GM12878 (cell line): ENCODE measurements around the gene TRPM5. TPM values are rescaled to one million over a fixed set of nuclear protein-coding genes. Genes with fewer than 3 reads are reported as not detected.

Experiments used
- ATAC-seq: fragments of 200-7000 bp; cut with Tn5 transposase; 3 replicates; pipeline ENCODE4 v1.9.1; 2020; ENCODE audit warnings: mild to moderate bottlenecking, moderate library complexity
- BruUV-seq: library from RNA; stranded (reverse); fragments of 400-500 nt; replicated peaks from 2 replicates; lab custom pipeline; 2021; lab: Mats Ljungman, UMichigan
- CTCF ChIA-PET: fragments of 300-600 bp; sonication (Branson Sonifier 250); formaldehyde crosslinking; extraction: SDS; loops from one replicate; lab custom pipeline; 2021; ENCODE audit warnings: inconsistent platforms; lab: Yijun Ruan, JAX
- POLR2A ChIA-PET: fragments of 350-600 bp; formaldehyde crosslinking; extraction: SDS; loops from one replicate; lab custom pipeline; 2021; ENCODE audit warnings: inconsistent platforms; lab: Charles Lee
- RAD21 ChIA-PET: fragments of 300-600 bp; sonication (Branson Sonifier 250); formaldehyde crosslinking; loops from one replicate; lab custom pipeline; 2023; ENCODE audit warnings: antibody characterized with exemption; ENCODE audit not compliant: unreplicated experiment; lab: Charles Lee
- SMC1A ChIA-PET: fragments of 300-600 bp; sonication (Branson Sonifier 250); formaldehyde crosslinking; loops from one replicate; lab custom pipeline; 2023; ENCODE audit not compliant: unreplicated experiment, uncharacterized antibody; lab: Charles Lee
- DNase-seq: peaks from one replicate; pipeline ENCODE4 v3.0.0-alpha.2; 2011; ENCODE audit warnings: low read depth, low spot score
- FAIRE-seq: peaks from 3 replicates; lab custom pipeline; 2011; peaks lifted over from hg19 to GRCh38; lab: Jason Lieb, UNC
- H2AFZ ChIP-seq: 2 replicates; pipeline ENCODE4 v1.6.0; 2011; ENCODE audit warnings: low read depth, low read length, control low read depth; ENCODE audit not compliant: control insufficient read depth
- H3K27ac ChIP-seq: 2 replicates; pipeline ENCODE4 v1.5.1; 2011; ENCODE audit warnings: control low read depth; ENCODE audit not compliant: control insufficient read depth, insufficient read depth
- H3K27me3 ChIP-seq, 2 experiments: replicated peaks in 1 of 2; 2 replicates each; pipeline versions ENCODE4 v1.6.0 to v1.6.1; 2011; ENCODE audit warnings: low read length in 1 of 2; ENCODE audit not compliant: control insufficient read depth in 2 of 2, insufficient read depth in 2 of 2
- H3K36me3 ChIP-seq, 2 experiments: 2 replicates each; pipeline ENCODE4 v1.5.1; 2011; ENCODE audit warnings: low read length in 1 of 2; ENCODE audit not compliant: control insufficient read depth in 2 of 2, insufficient read depth in 2 of 2
- H3K4me1 ChIP-seq: 2 replicates; pipeline ENCODE4 v1.6.1; 2011; ENCODE audit warnings: mild to moderate bottlenecking, low read length, moderate library complexity, mixed read lengths; ENCODE audit not compliant: control insufficient read depth, insufficient read depth
- H3K4me2 ChIP-seq: 2 replicates; pipeline ENCODE4 v1.6.0; 2011; ENCODE audit warnings: control low read depth; ENCODE audit not compliant: control insufficient read depth, insufficient read depth
- H3K4me3 ChIP-seq: fragments of 200-600 bp; sonication (generic); 2 replicates; pipeline ENCODE4 v1.5.1; 2016
- H3K79me2 ChIP-seq: 2 replicates; pipeline ENCODE4 v1.6.0; 2011; ENCODE audit warnings: low read length; ENCODE audit not compliant: control insufficient read depth, insufficient read depth
- H3K9ac ChIP-seq: 2 replicates; pipeline ENCODE4 v1.8.0; 2011; ENCODE audit warnings: low read length, control low read depth, mixed read lengths; ENCODE audit not compliant: control insufficient read depth, insufficient read depth
- H3K9me3 ChIP-seq: replicated peaks from 3 replicates; pipeline ENCODE4 v1.5.1; 2011; ENCODE audit warnings: mild to moderate bottlenecking, low read length; ENCODE audit not compliant: control insufficient read depth, insufficient read depth
- H4K20me1 ChIP-seq: 2 replicates; pipeline ENCODE4 v1.6.0; 2011; ENCODE audit not compliant: control insufficient read depth, insufficient read depth
- IRF3 ChIP-seq: fragments of 450-650 bp; IDR thresholded peaks from 2 replicates; pipeline ENCODE4 v1.6.1; 2014; ENCODE audit warnings: mild to moderate bottlenecking
- IRF4 ChIP-seq: IDR thresholded peaks from 2 replicates; pipeline ENCODE4 v1.6.1; 2011; ENCODE audit warnings: low read depth, low read length
- KAT2A ChIP-seq: conservative IDR thresholded peaks from 2 replicates; pipeline ENCODE4 v1.6.1; 2011; ENCODE audit warnings: low read depth, low read length; ENCODE audit not compliant: control insufficient read depth
- NFYB ChIP-seq: IDR thresholded peaks from 2 replicates; pipeline ENCODE4 v1.6.1; 2011; ENCODE audit warnings: low read depth, mild to moderate bottlenecking, low read length, improper control_type of control experiment, moderate library complexity; ENCODE audit not compliant: insufficient read depth
- NR2F1 ChIP-seq: fragments of 450-650 bp; conservative IDR thresholded peaks from 2 replicates; pipeline ENCODE4 v1.6.1; 2017; ENCODE audit warnings: mild to moderate bottlenecking
- SMARCA5 ChIP-seq: fragments of 450-650 bp; IDR thresholded peaks from 2 replicates; pipeline ENCODE4 v1.6.1; 2017; ENCODE audit warnings: mild to moderate bottlenecking
- STAT3 ChIP-seq: IDR thresholded peaks from 2 replicates; pipeline ENCODE4 v1.6.1; 2011; ENCODE audit warnings: low read depth, low read length, improper control_type of control experiment
- ZNF207 ChIP-seq: fragments of 450-650 bp; IDR thresholded peaks from 2 replicates; pipeline ENCODE4 v1.6.1; 2014; ENCODE audit warnings: antibody characterized with exemption, mild to moderate bottlenecking, borderline replicate concordance
- WGBS: methylation state at CpG from one replicate; pipeline ENCODE4 v1.1.6; 2016; ENCODE audit warnings: low lambda C conversion rate; ENCODE audit not compliant: insufficient replicate concordance, insufficient coverage; ENCODE audit errors: missing lambda C conversion rate; 5-methylcytosine and 5-hydroxymethylcytosine counted together
- in situ Hi-C: fragments of 300-500 bp; cut with MboI; formaldehyde crosslinking; loops from 9 replicates; pipeline ENCODE4 v1.14.3; 2018; ENCODE audit warnings: mixed read lengths
- intact Hi-C: fragments of 100-400 bp; cut with micrococcal nuclease; formaldehyde crosslinking; loops from one replicate; pipeline ENCODE4 v1.14.2; 2022; ENCODE audit not compliant: unreplicated experiment
- polyA plus RNA-seq, 11 experiments: library from polyadenylated mRNA; depleted of rRNA in 4 of 11; unstranded in 6 of 11; stranded (reverse) in 5 of 11; fragments of >200 nt; fragmentation: Nextera tagmentation in 4 of 11; fragmentation: Illumina TruSeq in 1 of 11; extraction: Ambion mirVana in 4 of 11; extraction: Trizol in 1 of 11; gene quantifications; 1 replicate in 1 of 11; 2 replicates in 10 of 11; pipeline versions ENCODE4 v1.2.1 to v1.2.3, GENCODE V29; 2011 to 2016; ENCODE audit warnings: inconsistent platforms in 2 of 11, missing spikeins in 2 of 11, low read depth in 1 of 11
- total RNA-seq, 4 experiments: library from RNA; depleted of rRNA in 3 of 4; stranded (reverse); fragments of >200 nt in 3 of 4; fragmentation: Illumina TruSeq in 1 of 4; extraction: Trizol in 1 of 4; gene quantifications; 2 replicates each; pipeline versions ENCODE4 v1.2.1 to v1.2.3, GENCODE V29; 2013 to 2021
- TF ChIP-seq, protein P1 (sequence below): IDR thresholded peaks from 2 replicates; pipeline ENCODE4 v1.6.1; 2012; ENCODE audit warnings: improper control_type of control experiment, low read depth, low read length; ENCODE audit not compliant: insufficient replicate concordance

Gene TRPM5
- total and polyA plus RNA-seq, 10 of the 15 experiments (the other 5 are each of a cell fraction or from before 2014, with no cell fraction given), result not detected

- FAIRE-seq (no peak), ATAC-seq (no peak)
- Histone ChIP-seq H2AFZ (no peak overlapping the region), H3K4me3 (no peak overlapping the region), H3K79me2 (no peaks in the 10 kb centered on the region), H3K4me1 (peaks cover 3% of the 10 kb centered on the region; the same call in 1 of the 2 replicates), H3K27ac (no peak overlapping the region), H3K9me3 (no peaks in the 10 kb centered on the region), H4K20me1 (no peaks in the 10 kb centered on the region), H3K27me3 (no peaks in the 10 kb centered on the region; a peak in 1 of 4 replicates)
- in situ Hi-C loops, result no loop called here
- SMC1A ChIA-PET, result no interaction called here
- WGBS, result 56% methylated on average over 14 of the region's 14 CpGs
- intact Hi-C loops, result no loop called here
- CTCF ChIA-PET, result no interaction called here
- POLR2A ChIA-PET, result no interaction called here
- TF ChIP-seq NR2F1 (no peak), IRF4 (no peak), NFYB (no peak), ZNF207 (no peak), SMARCA5 (no peak), KAT2A (no peak), STAT3 (no peak)
- TF ChIP-seq, all 136 proteins: peak for 0
- no peak overlapping the region for H3K9ac ChIP-seq
- no peak for DNase-seq
- H3K36me3 ChIP-seq, result no peaks in the 10 kb centered on the region
- RAD21 ChIA-PET, result no interaction called here
- H3K4me2 ChIP-seq, result no peak overlapping the region
- BruUV-seq, result no TSS peak
Observed at GRCh38 chr11:2461956-2462542, 17.7 kb upstream of the TRPM5 start.

DNA sequence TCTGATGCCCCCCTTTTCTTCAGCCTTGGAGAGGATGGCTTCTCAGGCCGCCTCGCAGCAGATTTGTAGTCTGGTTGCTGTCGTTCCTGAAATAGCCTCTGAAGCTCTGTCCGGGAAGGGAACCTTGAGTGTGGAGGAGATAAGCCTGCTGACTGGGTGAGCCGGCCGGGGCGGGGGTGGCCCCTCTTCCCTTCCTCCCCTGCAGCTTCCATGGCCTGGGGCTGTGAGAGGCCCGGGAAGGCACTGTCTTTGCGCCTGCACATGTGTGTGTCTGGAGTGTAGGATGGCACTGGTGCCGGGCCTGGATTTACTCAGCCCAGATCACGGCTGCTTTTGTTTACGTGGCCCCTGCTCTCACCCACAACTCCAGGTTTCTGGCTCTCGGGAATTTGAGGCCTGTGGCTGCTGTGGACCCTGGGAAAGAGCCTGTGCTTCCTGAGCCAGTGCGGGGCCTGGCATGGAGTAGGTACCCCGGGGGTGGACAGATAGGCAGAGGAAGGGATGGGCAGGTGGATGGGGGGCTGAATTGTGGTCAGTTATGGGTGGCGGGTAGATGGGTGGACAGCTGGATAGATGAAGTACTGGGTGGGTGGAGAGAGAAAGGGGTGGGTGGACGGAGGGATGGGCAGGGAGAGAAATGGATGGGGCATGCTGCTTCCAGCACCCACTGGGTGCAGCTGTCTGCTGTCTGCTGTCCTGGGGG lies 17.1 kb upstream of the TRPM5 start:
- FAIRE-seq (no peak), DNase-seq (no peak), ATAC-seq (no peak)
- in situ Hi-C loops (no loop called here), intact Hi-C loops (no loop called here)
- SMC1A ChIA-PET, result no interaction called here
- CTCF ChIA-PET, result no interaction called here
- Histone ChIP-seq H3K9me3 (no peaks in the 10 kb centered on the region), H3K27ac (no peak overlapping the region), H3K4me2 (no peak overlapping the region), H4K20me1 (no peaks in the 10 kb centered on the region), H2AFZ (no peak overlapping the region), H3K36me3 (no peaks in the 10 kb centered on the region), H3K27me3 (no peaks in the 10 kb centered on the region; a peak in 1 of 4 replicates), H3K79me2 (no peaks in the 10 kb centered on the region), H3K4me1 (no peaks in the 10 kb centered on the region), H3K4me3 (no peak overlapping the region), H3K9ac (no peak overlapping the region)
- POLR2A ChIA-PET, result no interaction called here
- RAD21 ChIA-PET, result interaction anchor here (0.6 kb wide), 1 partner anchor 309 kb away, joined by 3 read pairs; no protein-coding TSS in a partner anchor
- no TSS peak for BruUV-seq
- 33% methylated on average over 15 of the region's 17 CpGs for WGBS
- TF ChIP-seq IRF3, result no peak
- TF ChIP-seq, protein P1, sequence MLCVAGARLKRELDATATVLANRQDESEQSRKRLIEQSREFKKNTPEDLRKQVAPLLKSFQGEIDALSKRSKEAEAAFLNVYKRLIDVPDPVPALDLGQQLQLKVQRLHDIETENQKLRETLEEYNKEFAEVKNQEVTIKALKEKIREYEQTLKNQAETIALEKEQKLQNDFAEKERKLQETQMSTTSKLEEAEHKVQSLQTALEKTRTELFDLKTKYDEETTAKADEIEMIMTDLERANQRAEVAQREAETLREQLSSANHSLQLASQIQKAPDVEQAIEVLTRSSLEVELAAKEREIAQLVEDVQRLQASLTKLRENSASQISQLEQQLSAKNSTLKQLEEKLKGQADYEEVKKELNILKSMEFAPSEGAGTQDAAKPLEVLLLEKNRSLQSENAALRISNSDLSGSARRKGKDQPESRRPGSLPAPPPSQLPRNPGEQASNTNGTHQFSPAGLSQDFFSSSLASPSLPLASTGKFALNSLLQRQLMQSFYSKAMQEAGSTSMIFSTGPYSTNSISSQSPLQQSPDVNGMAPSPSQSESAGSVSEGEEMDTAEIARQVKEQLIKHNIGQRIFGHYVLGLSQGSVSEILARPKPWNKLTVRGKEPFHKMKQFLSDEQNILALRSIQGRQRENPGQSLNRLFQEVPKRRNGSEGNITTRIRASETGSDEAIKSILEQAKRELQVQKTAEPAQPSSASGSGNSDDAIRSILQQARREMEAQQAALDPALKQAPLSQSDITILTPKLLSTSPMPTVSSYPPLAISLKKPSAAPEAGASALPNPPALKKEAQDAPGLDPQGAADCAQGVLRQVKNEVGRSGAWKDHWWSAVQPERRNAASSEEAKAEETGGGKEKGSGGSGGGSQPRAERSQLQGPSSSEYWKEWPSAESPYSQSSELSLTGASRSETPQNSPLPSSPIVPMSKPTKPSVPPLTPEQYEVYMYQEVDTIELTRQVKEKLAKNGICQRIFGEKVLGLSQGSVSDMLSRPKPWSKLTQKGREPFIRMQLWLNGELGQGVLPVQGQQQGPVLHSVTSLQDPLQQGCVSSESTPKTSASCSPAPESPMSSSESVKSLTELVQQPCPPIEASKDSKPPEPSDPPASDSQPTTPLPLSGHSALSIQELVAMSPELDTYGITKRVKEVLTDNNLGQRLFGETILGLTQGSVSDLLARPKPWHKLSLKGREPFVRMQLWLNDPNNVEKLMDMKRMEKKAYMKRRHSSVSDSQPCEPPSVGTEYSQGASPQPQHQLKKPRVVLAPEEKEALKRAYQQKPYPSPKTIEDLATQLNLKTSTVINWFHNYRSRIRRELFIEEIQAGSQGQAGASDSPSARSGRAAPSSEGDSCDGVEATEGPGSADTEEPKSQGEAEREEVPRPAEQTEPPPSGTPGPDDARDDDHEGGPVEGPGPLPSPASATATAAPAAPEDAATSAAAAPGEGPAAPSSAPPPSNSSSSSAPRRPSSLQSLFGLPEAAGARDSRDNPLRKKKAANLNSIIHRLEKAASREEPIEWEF, result no peak
